ENCODE measurements around the gene ARL6IP1. TPM values are rescaled to one million over a fixed set of nuclear protein-coding genes. Genes with fewer than 3 reads are reported as not detected.

Gene ARL6IP1
- total RNA-seq, 1 experiment from 2014 or later = 172 TPM

GRCh38 chr16:18846416-18846815, 45.1 kb upstream of the ARL6IP1 start (continued):
- TF ChIP-seq AR (CRISPR knock-in tag; IDR thresholded peaks at IDR 0.05) = no peak
- no peak for TF ChIP-seq NR1H2 (CRISPR knock-in tag; IDR thresholded peaks at IDR 0.05)
- no peak for TF ChIP-seq ZNF219 (CRISPR knock-in tag; IDR thresholded peaks at IDR 0.05; ENCODE audit: borderline replicate concordance)

- Mint-ChIP-seq H3K36me3 (peaks cover 85% of the 10 kb centered on the region), H3K27ac (0 out of 2 replicates have a peak overlapping the region, but pooled peaks have one; percentile 28), H3K4me1 (peaks cover 7% of the 10 kb centered on the region), H3K27me3 (ENCODE audit: low read depth) (no peaks in the 10 kb centered on the region), H3K4me3 (no peak overlapping the region), H3K9me3 (no peaks in the 10 kb centered on the region)
- ChIA-PET CTCF (no interaction called here), POLR2A (no interaction called here)
- ATAC-seq (no peak), DNase-seq (ENCODE audit: low spot score) (no peak)
- TF ChIP-seq MAX (CRISPR knock-in tag; IDR thresholded peaks at IDR 0.05) (no peak), NFE2L1 (CRISPR knock-in tag; IDR thresholded peaks at IDR 0.05) (no peak), MYBL2 (CRISPR knock-in tag; IDR thresholded peaks at IDR 0.05) (no peak), KAT7 (CRISPR knock-in tag; IDR thresholded peaks at IDR 0.05; ENCODE audit: borderline replicate concordance) (no peak), E2F1 (CRISPR knock-in tag; IDR thresholded peaks at IDR 0.05) (no peak), PRDM15 (CRISPR knock-in tag; IDR thresholded peaks at IDR 0.05) (no peak), ZNF138 (CRISPR knock-in tag; conservative IDR thresholded peaks at IDR 0.05) (no peak), ZNF671 (CRISPR knock-in tag; IDR thresholded peaks at IDR 0.05) (no peak), ATF6 (CRISPR knock-in tag; IDR thresholded peaks at IDR 0.05) (no peak)
Observed at GRCh38 chr16:18842565-18842964, 41.2 kb upstream of the ARL6IP1 start.

GRCh38 chr16:18841833-18842525, 40.6 kb upstream of the ARL6IP1 start:
- DNase-seq (ENCODE audit: low spot score) (no peak), ATAC-seq (no peak)
- CTCF ChIA-PET = no interaction called here
- POLR2A ChIA-PET = no interaction called here
- Mint-ChIP-seq H3K36me3 (peaks cover 85% of the 10 kb centered on the region), H3K4me1 (peaks cover 7% of the 10 kb centered on the region), H3K27ac (peak overlapping the region; percentile 26; the same call in 1 of the 2 replicates), H3K4me3 (no peak overlapping the region), H3K27me3 (ENCODE audit: low read depth) (no peaks in the 10 kb centered on the region), H3K9me3 (no peaks in the 10 kb centered on the region)
- TF ChIP-seq ZBTB43 (CRISPR knock-in tag; IDR thresholded peaks at IDR 0.05) = no peak
- TF ChIP-seq SOX15 (CRISPR knock-in tag; IDR thresholded peaks at IDR 0.05) = no peak
